ENCODE data around the gene PRM1. TPM values are rescaled to one million over a fixed set of nuclear protein-coding genes. Genes with fewer than 3 reads are reported as not detected.

PRM1 gene
- total and polyA plus RNA-seq, 2 of the 13 experiments (the other 11 are each of a cell fraction or from before 2014, with no cell fraction given), result not detected

- TF ChIP-seq ZNF138 (CRISPR knock-in tag; IDR thresholded peaks at IDR 0.05; ENCODE audit: low read depth) (peak; percentile 66; the same call in 1 of the 2 replicates), SMC3 (IDR thresholded peaks at IDR 0.05; ENCODE audit: low read length) (peak; percentile 35; the same call in 1 of the 2 replicates), ZNF333 (CRISPR knock-in tag; IDR thresholded peaks at IDR 0.05; ENCODE audit: borderline replicate concordance) (no peak), ZFYVE20 (CRISPR knock-in tag; IDR thresholded peaks at IDR 0.05; ENCODE audit: borderline replicate concordance, low read depth) (no peak), ZNF160 (CRISPR knock-in tag; IDR thresholded peaks at IDR 0.05) (0 out of 2 replicates have a peak, but pooled peaks have one; percentile 14), SUZ12 (IDR thresholded peaks at IDR 0.05; ENCODE audit: low read depth, low read length) (no peak), MED8 (CRISPR knock-in tag; IDR thresholded peaks at IDR 0.05; ENCODE audit: insufficient replicate concordance) (peak; percentile 56), MATR3 (CRISPR knock-in tag; IDR thresholded peaks at IDR 0.05) (no peak), NPAS2 (CRISPR knock-in tag; IDR thresholded peaks at IDR 0.05; ENCODE audit: borderline replicate concordance) (no peak), CEBPB (IDR thresholded peaks at IDR 0.05; ENCODE audit: borderline replicate concordance, low read depth, low read length) (no peak), ZKSCAN8 (CRISPR knock-in tag; IDR thresholded peaks at IDR 0.05; ENCODE audit: borderline replicate concordance) (peak; percentile 66), ZNF274 (CRISPR knock-in tag; IDR thresholded peaks at IDR 0.05) (no peak), DMAP1 (CRISPR knock-in tag; IDR thresholded peaks at IDR 0.05) (peak; percentile 50), RBAK (CRISPR knock-in tag; IDR thresholded peaks at IDR 0.05) (no peak), ZNF747 (CRISPR knock-in tag; IDR thresholded peaks at IDR 0.05; ENCODE audit: borderline replicate concordance) (0 out of 2 replicates have a peak, but pooled peaks have one; percentile 2), ZNF101 (CRISPR knock-in tag; IDR thresholded peaks at IDR 0.05; ENCODE audit: borderline replicate concordance, low read depth) (no peak), FOSL1 (CRISPR knock-in tag; IDR thresholded peaks at IDR 0.05; ENCODE audit: borderline replicate concordance) (no peak; the same call in 1 of the 2 replicates), SMYD3 (CRISPR knock-in tag; IDR thresholded peaks at IDR 0.05) (no peak), GATAD2A (CRISPR knock-in tag; IDR thresholded peaks at IDR 0.05) (peak; percentile 92), HNRNPUL1 (IDR thresholded peaks at IDR 0.05; ENCODE audit: low read depth, low read length) (no peak), RBM22 (optimal IDR thresholded peaks at IDR 0.05; ENCODE audit: low read length) (no peak), PAF1 (CRISPR knock-in tag; IDR thresholded peaks at IDR 0.05) (no peak), ZNF318 (CRISPR knock-in tag; IDR thresholded peaks at IDR 0.05) (peak; percentile 66), ZNF660 (CRISPR knock-in tag; IDR thresholded peaks at IDR 0.05; ENCODE audit: borderline replicate concordance, low read depth) (no peak)
Observed at GRCh38 chr16:11296706-11297491, 15.8 kb upstream of the PRM1 start (continued).
